HG02884 (cell line): ENCODE data around the gene FLOT2.

ENCODE experiments used
- ATAC-seq: cut with Tn5 transposase; IDR thresholded peaks from one replicate; pipeline ENCODE4 v1.9.1; 2021; ENCODE audit warnings: mild to moderate bottlenecking, moderate library complexity; ENCODE audit not compliant: unreplicated experiment

The FLOT2 gene

DNA sequence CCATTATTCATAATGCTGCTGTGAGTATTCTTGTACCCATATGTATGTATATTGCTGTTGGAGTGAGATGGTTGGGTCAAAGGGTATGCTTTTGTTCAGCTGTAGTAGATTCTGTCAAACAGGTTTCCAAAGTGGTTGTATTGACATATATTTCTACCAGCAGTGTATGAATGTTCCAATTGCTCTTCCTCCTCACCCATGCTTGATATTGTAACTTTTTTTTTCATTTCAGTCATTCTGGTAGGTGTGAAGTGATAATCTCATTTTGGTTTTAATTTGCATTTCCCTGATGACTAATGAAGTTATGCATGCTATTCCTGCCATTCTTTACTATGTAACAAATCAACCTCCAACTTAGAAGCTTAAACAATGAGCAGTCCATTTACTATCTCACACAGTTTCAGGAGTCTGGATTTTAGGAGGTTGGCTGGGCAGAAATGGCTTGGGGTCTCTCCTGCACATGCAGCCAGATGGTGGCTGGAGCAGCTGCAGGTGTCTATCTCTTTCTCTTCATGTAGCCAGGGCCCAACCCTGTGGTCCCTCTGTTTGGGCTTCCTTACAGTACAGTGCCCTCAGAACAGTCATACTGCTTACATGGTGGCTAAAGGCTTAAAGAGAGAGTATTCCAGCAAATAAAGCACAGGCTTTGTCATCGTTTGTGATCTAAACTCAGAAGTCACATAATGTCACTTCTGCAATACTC is 21.5 kb downstream of the FLOT2 start:
- ATAC-seq: no peak

DNA sequence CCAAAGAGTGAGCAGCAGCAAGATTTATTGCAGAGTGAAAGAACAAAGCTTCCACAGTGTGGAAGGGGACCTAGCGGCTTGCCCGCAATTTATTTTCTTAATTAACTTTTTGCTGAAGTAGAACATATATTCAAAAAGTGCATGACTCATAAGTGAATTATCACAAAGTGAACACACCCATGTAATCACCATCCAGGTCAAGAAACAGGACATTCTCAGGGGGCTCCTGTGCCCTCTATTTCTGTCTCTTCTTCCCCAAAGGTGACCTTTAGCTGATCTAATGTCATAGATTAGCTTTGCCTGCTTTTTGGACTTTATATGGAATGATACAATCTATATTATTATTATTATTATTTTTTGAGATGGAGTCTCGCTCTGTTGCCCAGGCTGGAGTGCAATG is 22.8 kb downstream of the FLOT2 start:
- ATAC-seq: no peak

DNA sequence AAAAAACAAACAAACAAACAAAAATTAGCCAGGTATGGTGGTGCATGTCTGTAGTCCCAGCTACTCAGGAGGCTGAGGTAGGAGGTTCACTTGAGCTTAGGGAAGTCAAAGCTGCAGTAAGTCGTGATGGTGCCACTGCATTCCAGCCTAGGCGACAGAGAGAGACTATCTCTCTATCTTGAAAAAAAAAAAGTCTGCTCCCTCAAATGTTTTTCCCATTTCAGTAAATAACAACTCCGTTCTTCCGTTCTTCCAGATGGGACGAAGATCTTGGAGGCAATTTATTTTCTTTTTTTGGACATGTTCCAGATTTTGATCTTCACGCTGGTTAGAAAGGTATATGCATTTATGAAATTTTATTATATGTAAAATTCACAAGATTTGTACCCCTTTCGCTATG is 23.7 kb downstream of the FLOT2 start:
- no peak for ATAC-seq

DNA sequence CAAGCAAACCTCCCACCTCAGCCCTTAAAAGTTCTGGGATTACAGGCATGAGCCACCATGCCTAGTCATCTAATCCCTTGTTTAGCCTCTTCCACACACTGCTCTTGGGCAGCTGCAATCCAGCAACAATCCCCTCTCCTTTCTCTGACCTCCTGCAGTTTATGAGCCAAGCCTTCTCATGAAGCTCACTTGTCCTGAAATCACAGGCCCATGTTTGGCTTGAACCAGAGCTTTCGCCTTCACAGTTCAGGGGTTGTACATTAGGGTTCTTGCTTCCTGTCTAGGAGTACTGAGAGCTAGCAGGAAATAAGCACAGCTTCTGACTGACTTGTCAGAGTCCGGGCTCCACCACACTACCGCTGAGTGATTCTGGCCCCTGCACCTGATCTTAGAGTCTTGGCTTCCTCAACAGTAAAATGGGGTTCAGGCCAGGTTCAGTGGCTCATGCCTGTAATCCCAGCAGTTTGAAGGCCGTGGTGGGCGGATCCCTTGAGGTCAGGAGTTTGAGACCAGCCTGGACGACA is 26.4 kb downstream of the FLOT2 start:
- ATAC-seq: peak; percentile 84

DNA sequence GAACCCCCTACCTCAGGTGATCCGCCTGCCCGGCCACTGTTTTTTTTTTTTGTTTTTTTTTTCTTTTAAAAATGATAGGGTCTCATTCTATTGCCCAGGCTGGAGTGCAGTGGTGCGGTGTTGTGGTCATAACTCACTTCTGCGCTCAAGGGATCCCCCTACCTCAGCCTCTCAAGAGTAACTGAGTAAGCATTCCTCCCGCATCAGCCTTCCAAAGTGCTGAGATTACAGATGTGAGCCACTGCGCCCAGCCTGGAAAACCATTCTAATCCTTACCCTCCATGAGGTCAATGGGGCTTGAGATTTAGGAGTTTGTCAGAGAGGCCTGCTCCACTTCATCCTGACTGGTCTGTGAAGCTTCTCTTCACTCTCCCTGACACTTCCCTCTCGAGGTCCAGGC is 30.3 kb downstream of the FLOT2 start:
- ATAC-seq: no peak

DNA sequence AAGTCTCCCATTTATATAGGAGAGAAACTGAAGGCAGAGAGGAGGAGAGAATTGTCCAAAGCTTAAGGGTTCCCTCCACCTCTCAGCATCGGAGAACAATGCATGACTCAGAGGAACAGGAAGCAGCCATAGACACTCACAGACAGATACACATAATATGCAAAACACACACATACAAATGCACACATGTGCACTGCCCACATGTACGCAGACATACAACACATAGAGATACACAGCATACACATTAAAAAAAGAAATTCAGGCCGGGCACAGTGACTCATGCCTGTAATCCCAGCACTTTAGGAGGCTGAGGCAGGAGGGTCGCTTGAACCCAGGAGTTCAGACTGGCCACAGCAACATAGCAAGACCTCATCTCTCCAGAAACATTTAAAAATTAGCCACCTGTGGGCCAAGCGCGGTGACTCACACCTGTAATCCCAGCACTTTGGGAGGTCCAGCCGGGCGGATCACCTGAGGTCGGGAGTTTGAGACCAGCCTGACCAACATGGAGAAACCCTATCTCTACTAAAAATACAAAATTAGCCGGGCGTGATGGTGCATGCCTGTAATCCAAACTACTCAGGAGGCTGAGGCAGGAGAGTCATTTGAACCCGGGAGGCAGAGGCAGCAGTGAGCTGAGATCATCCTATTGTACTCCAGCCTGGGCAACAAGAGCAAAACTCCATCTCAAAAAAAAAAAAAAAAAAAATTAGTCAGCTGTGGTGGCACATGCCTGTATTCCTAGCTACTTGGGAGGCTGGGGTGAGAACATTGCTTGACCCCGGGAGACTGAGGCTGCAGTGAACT is 31.4 kb downstream of the FLOT2 start:
- peak; percentile 66 for ATAC-seq

DNA sequence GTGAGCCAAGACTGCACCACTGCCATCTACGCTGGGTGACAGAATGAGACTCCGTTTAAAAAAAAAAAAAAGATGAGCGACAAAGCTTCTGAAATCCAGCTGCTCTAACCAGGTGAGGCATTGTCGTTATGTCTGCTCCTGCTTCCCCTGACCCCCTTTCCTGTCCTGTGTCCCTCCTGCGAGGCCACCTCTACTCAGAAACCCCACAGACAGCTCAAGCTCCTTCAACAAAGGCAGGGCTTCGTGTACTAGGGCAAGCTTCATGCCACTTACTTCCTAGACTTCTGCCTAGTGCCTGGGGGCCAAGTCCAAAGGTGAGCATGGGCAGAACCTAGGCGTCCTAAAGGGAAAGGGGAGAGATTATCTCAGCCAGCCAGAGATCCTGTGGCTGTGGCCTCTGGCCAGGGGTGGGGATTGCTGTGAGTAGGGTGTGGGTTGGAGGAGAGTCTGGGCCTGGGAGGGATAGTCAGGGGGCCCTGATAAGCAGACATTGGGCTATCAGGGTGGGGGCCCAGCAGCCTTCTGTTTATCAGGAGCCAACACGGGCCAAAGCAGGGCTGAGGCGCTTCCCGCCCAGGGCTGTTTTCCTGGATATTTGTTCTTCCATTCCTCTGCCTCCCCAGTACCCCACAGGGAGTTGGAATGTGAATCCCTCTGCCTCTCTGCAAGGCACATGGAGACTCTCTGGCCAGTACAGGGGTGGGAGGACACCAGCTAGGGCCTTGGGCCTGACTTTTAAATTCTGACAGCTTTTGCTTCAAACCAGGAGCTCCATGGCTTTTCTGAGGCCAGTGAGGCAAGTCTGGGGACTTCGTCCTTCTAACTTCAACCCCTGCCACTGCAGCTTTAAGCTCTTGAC is 32.3 kb downstream of the FLOT2 start:
- no peak for ATAC-seq

DNA sequence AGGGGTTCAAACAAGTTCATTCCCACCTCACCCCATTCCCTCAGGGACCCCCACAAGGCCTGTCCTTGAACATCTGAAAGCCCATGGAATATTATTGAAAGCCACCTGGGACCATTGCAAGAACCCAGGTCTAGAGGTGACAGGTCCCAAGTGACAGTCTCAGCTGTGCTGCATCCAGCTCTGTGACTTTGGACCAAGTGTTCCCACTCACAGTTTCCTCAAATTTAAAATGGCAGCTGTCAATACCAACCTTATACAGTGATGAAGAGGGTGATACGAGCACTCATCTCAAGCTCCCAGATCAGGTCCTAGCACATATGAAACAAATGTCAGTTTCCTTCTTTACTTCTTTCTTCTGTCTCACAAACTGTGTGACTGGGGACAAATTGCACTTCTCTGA is 33.6 kb downstream of the FLOT2 start:
- no peak for ATAC-seq

DNA sequence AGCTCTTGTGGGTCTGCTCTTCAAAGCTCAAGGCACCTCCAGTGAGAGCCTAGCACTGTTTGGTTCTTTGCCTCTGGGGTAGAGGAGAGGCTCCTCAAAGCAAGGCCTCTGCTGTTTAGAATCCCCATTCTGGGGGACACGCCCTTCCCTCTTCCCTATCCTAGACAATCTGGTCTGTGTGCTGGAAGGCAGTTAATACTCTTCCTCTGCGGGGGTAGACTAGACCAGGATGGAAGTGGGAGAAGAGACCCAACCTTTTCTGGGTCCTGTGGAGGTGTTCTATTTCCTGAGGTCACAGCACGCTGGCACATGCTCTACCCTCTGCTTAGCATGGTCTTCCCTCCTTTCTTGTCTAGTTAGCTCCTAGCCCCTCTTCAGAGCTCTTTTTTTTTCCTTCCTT is 35.0 kb downstream of the FLOT2 start:
- no peak for ATAC-seq

DNA sequence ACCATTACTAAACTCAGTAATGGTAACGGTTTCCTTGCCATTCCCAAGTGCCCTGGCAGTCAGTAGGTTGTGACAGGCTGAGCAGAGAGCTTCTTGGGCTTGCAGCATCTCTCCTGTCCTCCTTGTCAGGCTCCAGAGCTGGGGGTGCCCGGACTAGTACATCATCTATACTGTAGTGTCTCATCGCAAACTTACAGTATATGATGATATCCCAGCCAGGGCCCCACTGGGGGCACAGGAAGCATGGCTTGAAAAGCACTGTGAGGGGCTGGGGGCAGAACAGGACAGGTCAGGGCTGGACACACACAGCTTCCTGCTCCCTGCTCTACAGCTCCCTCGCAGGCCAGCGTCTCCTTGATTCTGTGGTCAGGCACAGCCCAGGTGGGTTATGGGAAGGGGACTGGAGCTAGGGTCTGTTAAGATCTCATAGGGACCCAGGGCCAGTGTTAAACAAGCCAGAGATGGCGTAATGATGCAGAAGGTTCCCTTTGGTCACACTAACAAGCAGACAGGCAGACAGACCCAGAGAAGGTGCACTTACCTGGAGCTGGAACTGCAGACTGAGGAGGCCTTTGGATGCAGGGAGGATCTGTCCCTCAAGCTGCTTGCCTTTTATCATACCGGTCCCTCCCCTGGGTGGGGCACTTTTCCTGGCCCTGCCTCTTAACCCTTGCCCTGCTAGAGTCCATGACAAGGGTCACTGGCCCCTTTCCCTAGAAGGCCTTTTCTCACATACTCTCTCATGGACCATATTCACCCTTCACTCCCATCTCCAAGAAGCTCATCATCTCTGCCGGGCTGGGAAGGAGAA is 35.9 kb downstream of the FLOT2 start:
- no peak for ATAC-seq

DNA sequence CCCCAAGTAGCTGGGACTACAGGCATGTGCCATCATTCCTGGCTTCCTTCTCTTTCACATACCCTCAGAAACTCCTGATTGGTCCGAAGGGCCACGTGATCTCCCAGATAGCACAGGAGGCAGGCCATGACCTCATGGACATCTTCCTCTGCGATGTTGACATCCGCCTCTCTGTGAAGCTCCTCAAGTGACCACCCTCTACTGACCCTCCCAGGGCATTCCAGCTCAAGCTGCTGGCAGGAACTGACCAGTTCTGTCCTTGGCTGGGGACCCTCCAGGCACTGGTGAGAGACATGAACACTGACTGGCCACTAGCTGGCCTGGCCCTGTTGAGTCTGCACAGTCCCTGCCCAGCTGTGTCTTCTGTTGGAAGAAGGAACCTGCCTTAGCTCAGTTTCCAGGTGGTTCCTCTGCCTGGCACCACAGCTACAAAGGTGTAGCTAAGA is 37.1 kb downstream of the FLOT2 start:
- ATAC-seq: no peak

DNA sequence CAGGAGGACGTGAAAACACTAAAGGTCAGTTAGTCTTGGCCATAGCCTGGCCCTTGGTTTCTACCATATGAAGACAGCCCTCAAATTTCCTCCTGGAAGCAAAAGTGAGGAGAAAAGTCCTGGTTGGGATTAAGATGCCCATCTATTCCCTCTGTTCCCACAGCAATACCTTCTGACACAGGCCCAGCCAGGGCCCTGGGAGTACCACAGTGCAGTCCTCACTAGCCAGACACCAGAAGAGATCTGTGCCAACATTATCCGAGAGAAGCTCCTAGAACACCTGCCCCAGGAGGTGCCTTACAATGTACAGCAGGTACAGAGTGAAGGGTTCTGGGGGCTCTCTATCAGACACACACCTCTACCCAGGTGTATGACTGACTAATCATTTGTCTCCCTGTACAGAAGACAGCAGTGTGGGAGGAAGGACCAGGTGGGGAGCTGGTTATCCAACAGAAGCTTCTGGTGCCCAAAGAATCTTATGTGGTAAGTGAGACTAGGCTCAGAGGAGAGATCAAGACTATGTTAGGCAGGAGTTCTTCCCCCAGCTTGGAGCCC is 38.7 kb downstream of the FLOT2 start:
- no peak for ATAC-seq

DNA sequence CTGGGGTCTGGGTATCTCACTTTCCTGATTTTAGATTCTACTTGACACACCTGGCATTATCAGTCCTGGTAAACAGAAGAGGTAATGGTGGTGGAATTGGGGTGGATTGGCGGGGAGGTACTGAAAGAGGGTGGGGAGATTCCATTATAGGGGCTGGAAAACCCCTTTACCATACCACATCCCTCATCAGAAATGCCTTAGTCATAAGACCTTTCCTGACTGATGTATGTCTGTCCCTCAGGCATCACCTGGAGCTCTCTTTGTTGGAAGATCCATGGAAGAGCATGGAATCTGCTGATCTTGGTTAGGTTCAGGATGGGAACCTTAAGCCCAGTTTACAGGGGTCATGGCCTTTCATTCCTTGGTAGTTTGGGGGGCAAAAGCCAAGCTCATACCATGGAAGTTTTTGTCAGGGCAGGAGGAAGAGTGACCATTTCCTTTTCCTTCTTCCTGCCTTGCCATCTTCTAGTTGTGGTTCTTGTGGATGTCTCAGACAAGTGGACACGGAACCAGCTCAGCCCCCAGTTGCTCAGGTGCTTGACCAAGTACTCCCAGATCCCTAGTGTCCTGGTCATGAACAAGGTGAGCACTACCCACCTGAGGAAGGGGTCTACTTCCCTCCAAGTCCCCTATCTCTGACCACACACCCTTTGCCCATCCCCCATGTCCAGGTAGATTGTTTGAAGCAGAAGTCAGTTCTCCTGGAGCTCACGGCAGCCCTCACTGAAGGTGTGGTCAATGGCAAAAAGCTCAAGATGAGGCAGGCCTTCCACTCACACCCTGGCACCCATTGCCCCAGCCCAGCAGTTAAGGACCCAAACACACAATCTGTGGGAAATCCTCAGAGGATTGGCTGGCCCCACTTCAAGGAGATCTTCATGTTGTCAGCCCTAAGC is 39.4 kb downstream of the FLOT2 start:
- no peak for ATAC-seq

DNA sequence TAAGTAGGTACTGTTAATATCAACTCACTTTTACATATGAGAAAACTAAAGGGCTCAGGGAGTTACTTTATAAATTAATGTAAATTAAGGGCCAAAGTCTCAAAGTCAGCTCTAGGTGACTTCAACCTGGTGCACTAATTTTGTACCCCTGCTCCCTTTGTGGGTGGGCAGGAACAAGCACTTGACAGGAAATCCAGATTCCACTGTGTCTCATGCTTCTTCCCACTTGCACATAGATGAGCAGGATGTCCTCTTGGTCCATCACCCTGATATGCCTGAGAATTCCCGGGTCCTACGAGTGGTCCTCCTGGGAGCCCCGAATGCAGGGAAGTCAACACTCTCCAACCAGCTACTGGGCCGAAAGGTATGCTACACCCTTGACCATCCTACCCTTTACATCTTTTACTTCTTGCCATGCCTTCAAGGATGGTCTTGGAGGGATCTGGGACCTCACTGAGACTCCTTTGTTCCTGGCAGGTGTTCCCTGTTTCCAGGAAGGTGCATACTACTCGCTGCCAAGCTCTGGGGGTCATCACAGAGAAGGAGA is 41.4 kb downstream of the FLOT2 start:
- no peak for ATAC-seq

DNA sequence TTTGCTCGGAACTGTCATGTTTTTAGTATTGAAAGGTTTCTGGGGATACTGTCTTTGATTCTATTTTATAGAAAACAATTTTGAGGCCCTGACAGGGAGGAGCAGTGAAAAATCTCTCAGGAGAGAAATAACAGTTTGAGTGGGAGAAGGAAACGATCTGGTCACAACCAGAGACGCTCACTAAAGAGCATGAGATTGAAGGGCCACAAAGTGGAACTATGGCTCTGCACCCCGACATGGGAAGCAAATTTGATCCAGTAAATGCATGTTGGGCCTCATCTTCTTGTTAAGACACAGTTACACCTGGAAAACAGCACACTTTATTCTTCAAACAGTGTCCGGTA is 42.2 kb downstream of the FLOT2 start:
- ATAC-seq: no peak

DNA sequence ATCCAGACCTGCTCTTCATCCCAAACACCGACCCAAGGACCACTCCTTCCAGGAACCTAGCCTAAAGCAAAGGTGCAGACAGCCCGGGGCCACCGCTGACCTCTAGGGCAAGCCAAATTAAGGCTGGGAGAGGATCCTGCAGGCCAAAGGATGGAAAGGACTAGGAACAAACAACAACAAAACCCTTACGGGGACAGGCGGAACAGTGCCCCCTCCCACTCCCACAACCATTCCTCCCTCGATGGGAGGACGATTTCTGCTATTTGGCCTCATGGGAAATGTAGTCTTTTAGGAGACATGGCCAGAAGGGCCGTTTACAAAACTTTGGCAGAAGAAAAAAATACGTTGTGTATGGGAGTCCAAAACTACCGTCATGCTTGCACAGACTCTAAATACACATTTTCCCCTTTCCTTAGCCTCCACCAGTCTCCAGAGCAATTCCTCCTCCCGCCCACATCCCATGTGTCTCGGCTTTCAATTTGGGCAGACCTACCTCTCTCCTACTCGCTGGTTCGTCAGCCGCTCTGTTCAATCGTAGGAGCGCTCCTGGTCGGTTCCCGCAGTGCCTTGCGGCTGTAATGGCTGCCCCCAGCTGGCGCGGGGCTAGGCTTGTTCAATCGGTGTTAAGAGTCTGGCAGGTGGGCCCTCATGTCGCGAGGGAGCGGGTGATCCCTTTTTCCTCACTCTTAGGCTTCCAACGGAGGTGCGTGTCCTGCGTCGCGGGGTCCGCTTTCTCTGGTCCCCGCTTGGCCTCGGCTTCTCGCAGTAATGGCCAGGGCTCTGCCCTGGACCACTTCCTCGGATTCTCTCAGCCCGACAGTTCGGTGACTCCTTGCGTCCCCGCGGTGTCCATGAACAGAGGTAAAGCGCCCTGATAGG is 42.8 kb downstream of the FLOT2 start, which contains the start of gene ERAL1:
Gene ERAL1 (plus strand): TSS at position 560 of the 879 bp plus-strand sequence. CDS start 19 bp downstream, at position 579.
- peak; percentile 98 for ATAC-seq

DNA sequence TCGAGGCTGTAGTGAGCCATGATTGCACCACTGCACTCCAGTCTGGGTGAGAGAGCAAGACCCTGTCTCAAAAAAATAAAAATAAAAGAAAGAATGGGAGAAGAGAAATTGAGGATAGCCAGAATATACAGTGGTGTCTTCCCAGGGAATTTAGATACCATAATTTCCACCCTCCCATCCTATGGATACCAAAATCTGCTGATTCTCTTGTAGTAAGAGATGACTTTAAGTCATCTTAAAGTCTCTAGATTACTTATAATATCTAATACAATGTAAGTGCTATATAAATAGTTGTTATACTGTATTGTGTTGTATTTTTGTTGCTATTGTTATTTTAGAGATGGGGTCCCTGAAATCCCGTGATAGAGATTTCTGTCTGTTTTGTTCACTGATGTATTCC is 44.2 kb downstream of the FLOT2 start:
- ATAC-seq: no peak

DNA sequence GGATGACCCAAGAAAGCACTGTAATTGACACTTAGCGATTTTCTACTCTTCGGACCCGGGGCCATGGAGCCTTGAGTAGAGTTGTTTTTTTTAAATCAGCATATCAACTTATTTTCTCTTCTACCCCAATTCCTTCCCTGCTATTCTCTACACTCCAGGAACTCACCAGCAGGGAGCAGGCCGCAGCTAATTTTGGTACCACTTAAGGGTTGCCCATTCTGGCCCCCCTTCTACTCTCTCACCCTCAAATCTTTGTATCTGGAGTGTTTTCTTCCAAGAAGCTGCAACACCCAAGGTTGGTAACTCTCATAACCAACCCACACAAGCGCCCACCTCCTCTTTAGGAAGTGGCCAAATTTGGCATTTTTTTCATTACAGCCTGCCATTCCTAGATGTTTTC is 48.3 kb downstream of the FLOT2 start:
- no peak for ATAC-seq
